Measurements from ENCODE around the gene MAN2A1.
"Not testable (repeated sequence)": the region's sequence is repeated elsewhere in the genome, so short reads cannot be mapped to it uniquely, and the experiment has no call there.

Gene MAN2A1

GRCh38 chr5:109876941-109877669 is 187.4 kb downstream of the MAN2A1 start:
- DNase-seq, result no peak

DNA sequence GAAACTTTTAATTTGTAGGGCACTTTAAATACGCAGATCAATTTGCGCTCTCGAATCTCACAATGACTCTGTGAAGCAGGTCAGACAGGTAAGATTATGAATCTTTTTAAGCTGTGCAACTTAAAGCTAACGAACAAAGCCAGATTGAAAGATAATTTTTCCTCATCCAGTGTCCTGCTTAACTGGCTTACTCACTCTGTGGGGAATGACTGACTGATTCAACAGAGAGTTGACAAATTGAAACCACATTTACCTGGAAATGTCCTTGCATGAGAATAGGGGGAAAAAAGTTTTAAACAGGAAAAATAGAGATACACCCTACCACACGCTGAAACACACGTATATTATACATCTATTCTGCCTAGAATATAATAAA is 187.9 kb downstream of the MAN2A1 start:
- no peak for DNase-seq

DNA sequence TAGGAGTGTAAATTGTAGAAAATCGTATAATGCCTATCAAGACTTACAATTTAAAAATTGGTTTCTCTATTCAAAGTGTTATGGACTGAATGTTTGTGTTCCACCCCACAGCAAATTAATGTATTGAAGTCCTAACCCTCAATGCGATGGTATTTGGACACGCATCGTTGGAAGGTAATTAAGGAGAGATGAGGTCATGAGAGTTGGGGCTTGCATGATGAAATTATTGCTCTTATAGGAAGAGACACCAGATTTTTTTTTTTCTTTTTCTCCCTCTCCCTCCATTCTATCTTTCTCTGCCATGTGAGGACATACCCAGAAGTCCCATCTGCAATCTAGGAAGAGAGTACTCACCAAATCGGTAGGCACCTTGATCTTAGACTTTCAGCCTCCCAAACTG is 189.2 kb downstream of the MAN2A1 start:
- no peak for DNase-seq

GRCh38 chr5:109880907-109881685 is 191.4 kb downstream of the MAN2A1 start:
- DNase-seq, result no peak

- no peak for DNase-seq
Measured at GRCh38 chr5:109882546-109882945, 192.8 kb downstream of the MAN2A1 start.

DNA sequence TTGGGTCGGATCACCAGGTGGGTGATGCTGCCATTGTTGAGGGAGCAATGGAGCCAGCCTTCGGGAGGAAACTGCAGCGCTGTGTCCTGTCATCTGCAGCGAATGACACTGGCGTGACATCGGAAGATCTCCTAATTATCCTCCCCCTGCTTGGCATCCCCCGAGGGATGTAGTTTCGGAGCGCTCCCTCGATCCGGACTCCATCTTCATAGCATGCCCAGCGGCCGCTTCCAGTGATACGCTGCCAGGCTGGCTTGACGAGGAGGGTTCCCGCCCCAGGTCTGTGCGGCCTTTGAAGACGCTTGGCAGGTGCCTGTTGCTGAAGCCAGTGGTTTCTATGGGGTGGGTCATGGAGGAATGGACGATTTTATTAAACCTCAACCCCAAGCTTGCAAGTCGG is 194.9 kb downstream of the MAN2A1 start:
- DNase-seq, result no peak

GRCh38 chr5:109885205-109885604 is 195.5 kb downstream of the MAN2A1 start:
- no peak for DNase-seq

GRCh38 chr5:109888989-109889388 is 199.3 kb downstream of the MAN2A1 start:
- DNase-seq, result no peak

DNA sequence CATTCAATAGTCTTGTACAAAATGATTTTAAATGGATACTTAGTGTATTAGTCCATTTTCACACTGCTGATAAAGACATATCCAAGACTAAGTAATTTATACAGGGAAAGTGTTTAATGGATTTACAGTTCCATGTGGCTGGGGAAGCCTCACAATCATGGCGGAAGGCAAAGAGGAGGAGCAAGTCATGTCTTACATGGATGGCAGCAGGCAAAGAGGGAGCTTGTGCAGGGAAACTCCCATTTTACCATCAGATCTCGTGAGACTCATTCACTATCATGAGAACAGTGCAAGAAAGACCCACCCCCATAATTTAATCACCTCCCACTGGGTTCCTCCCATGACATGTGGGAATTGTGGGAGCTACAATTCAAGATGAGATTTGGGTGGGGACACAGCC is 203.5 kb downstream of the MAN2A1 start:
- not testable (repeated sequence) for DNase-seq

- DNase-seq, result no peak
Measured at GRCh38 chr5:109898269-109899162, 208.8 kb downstream of the MAN2A1 start.

- no peak for DNase-seq
Measured at GRCh38 chr5:109899163-109899535, 209.4 kb downstream of the MAN2A1 start.

GRCh38 chr5:109900461-109900860 is 210.7 kb downstream of the MAN2A1 start:
- no peak for DNase-seq

DNA sequence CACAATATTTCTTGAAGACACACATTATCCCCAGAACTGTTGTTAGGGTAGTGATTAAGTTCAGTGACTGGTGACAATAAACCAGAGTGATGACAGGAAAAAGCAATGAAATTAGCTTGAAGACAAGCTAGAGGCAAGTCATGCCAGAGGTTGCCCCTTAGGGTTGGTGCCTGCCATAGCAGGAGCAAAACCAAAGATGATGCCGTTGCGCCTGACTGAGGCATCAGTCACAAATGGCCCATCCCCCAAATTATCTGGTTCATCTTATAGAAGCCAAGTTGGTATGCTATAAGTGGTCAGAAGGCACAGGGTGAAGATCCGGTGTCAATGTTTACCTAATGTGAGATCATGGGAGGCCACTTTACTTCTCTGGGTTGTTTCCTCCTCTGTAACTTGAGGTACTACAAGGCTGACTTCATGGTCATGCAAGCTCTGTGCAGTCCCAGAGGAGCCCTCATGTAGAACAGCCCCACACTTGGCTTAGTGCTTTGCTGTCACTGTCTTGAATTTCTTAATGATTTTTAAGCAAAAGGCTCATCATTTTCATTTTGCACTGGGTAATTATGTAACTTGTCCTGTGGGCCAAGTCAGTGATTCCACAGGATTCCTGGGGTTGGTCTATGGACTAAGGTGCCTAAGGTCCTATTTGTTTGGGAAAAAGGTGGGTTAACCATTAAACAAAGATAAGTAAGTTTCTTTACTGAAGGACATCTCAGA is 211.3 kb downstream of the MAN2A1 start:
- DNase-seq, result no peak

DNA sequence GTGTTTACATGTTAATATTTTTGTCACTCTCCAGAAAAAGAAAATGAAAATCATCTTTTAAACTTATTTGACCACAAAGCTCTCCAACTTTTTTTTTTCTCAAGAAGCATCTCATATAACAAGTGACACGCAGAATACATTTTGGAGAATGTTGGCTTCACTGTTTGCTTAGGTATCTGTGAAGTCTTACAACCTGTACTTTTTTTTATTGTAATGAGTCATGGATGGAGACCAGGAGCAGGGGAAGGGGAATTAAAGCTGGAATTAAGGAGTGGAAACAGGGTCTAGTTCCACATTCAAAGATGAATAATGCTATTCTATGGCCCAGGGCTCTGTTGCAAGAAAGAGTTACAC is 211.9 kb downstream of the MAN2A1 start:
- no peak for DNase-seq

DNA sequence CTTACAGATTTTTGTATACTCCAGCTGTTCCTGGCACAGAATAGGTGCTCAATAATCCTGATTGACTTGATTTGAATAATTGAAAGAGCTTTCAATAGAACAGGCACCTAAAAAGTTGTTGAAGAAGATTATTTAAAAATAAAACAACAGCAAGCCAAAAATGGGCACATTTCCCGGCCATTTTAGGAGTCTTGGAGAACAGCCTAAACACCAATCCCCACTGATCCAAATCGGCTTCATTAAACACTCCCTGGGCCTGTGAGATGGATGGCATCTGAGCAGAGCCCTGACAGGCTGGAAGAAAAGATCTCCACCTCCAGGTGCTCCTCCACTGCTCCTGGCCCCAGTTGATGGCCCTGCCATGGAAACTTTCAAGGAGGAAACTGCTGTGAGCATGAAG is 213.3 kb downstream of the MAN2A1 start:
- DNase-seq, result no peak

GRCh38 chr5:109905906-109906305 is 216.2 kb downstream of the MAN2A1 start:
- no peak for DNase-seq

DNA sequence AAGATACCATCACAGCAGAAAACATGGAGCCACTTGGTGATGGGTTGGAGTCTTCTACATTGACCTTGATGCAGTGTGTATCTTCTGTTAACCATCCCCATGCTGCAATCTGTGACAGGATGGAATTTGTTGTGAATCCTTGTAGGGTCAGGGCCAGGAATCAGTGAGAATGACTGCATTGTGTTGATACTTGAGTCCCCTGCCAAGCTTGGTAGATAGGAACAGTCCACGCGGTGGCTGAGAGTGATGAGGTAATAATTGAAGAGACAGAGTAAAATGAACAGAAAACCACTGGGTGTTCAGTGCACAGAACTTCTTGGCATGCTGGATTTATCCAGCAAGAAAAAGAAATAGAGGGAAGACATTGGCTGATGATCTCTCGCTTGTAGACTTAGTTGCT is 217.5 kb downstream of the MAN2A1 start:
- DNase-seq, result no peak

GRCh38 chr5:109907731-109908130 is 218.0 kb downstream of the MAN2A1 start:
- DNase-seq, result no peak

DNA sequence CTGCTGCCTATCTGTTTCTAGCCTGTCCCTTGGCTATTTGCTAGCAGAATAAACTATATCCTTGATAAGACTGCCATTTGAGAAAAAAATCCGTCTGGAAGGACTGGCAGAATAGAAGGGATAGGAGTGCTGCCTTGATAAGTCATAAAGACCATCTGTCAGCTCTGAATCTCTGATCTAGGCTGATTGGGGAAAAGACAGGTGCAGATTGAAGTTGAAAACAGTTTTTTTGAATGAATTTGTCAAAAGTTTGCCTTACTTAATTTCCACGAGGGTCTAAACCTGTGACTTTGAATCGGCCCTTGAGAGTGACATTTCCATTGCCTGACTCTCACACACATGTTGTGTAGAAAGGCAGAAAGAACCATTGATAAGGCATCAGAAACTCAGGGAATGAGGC is 218.6 kb downstream of the MAN2A1 start:
- DNase-seq, result no peak

- no peak for DNase-seq
Measured at GRCh38 chr5:109910874-109911273, 221.1 kb downstream of the MAN2A1 start.

GRCh38 chr5:109911731-109912130 is 222.0 kb downstream of the MAN2A1 start:
- DNase-seq, result no peak

- no peak for DNase-seq
Measured at GRCh38 chr5:109914906-109915305, 225.2 kb downstream of the MAN2A1 start.

Data from central memory CD4-positive, alpha-beta T cell (primary cell).